Smooth muscle cell (in vitro differentiated cells): ENCODE measurements around the gene VASH2. TPM values are rescaled to one million over a fixed set of nuclear protein-coding genes. Genes with fewer than 3 reads are reported as not detected.

Experiments
- DNase-seq: peaks from one replicate; lab custom pipeline; 2025; ENCODE audit not compliant: unreplicated experiment; lab: John Stamatoyannopoulos, UW
- H2AFZ ChIP-seq: fragments of 200-600 bp; sonication (generic); 2 replicates; pipeline ENCODE4 v1.6.0; 2016; ENCODE audit warnings: antibody characterized with exemption, low read depth, mild to moderate bottlenecking
- H3F3A ChIP-seq: fragments of 200-600 bp; sonication (generic); 2 replicates; pipeline ENCODE4 v1.6.0; 2017; ENCODE audit warnings: antibody characterized with exemption, low read depth
- H3K27ac ChIP-seq: fragments of 200-600 bp; sonication (generic); 2 replicates; pipeline ENCODE4 v1.5.1; 2016; ENCODE audit warnings: low read depth, mild to moderate bottlenecking
- H3K27me3 ChIP-seq: fragments of 200-600 bp; sonication (generic); 2 replicates; pipeline ENCODE4 v1.6.1; 2016; ENCODE audit warnings: low read depth, mild to moderate bottlenecking
- H3K36me3 ChIP-seq: fragments of 200-600 bp; sonication (generic); 2 replicates; pipeline ENCODE4 v1.5.1; 2016; ENCODE audit warnings: low read depth
- H3K4me1 ChIP-seq: fragments of 200-600 bp; sonication (generic); 2 replicates; pipeline ENCODE4 v1.5.1; 2016; ENCODE audit warnings: low read depth
- H3K4me2 ChIP-seq: fragments of 200-600 bp; sonication (generic); 2 replicates; pipeline ENCODE4 v1.6.0; 2016; ENCODE audit warnings: mild to moderate bottlenecking
- H3K4me3 ChIP-seq: fragments of 200-600 bp; sonication (generic); 2 replicates; pipeline ENCODE4 v1.5.1; 2016; ENCODE audit warnings: mild to moderate bottlenecking
- H3K79me2 ChIP-seq: fragments of 200-600 bp; sonication (generic); 2 replicates; pipeline ENCODE4 v1.6.0; 2016; ENCODE audit warnings: low read depth, mild to moderate bottlenecking
- H3K9ac ChIP-seq: fragments of 200-600 bp; sonication (generic); 2 replicates; pipeline ENCODE4 v1.6.0; 2016; ENCODE audit warnings: low read depth
- H3K9me3 ChIP-seq: fragments of 200-600 bp; sonication (generic); replicated peaks from 2 replicates; pipeline ENCODE4 v1.5.1; 2016; ENCODE audit warnings: low read depth
- H4K20me1 ChIP-seq: fragments of 200-600 bp; sonication (generic); 2 replicates; pipeline ENCODE4 v1.6.0; 2016; ENCODE audit warnings: low read depth
- CTCF ChIP-seq: fragments of 200-600 bp; sonication (generic); IDR thresholded peaks from 2 replicates; pipeline ENCODE4 v1.5.1; 2017; ENCODE audit warnings: borderline replicate concordance, mild to moderate bottlenecking, antibody characterized with exemption; ENCODE audit not compliant: insufficient read depth, poor library complexity, severe bottlenecking
- WGBS: methylation state at CpG from one replicate; pipeline ENCODE4 v1.1.7; 2016; ENCODE audit warnings: low lambda C conversion rate; 5-methylcytosine and 5-hydroxymethylcytosine counted together
- polyA plus RNA-seq: library from polyadenylated mRNA; unstranded; fragments of >200 nt; fragmentation: Nextera tagmentation; extraction: Ambion mirVana; gene quantifications from 2 replicates; pipeline ENCODE4 v1.2.1, GENCODE V29; 2016
- total RNA-seq: library from RNA; depleted of rRNA; stranded (reverse); fragments of >200 nt; gene quantifications from 2 replicates; pipeline ENCODE4 v1.2.3, GENCODE V29; 2014

VASH2 gene
- total and polyA plus RNA-seq, 2 experiments from 2014 or later = 6.9 to 16.0 TPM

GRCh38 chr1:212979340-212980122 is 29.2 kb downstream of the VASH2 start:
- no peaks in the 10 kb centered on the region for H3K27me3 ChIP-seq
- TF ChIP-seq CTCF = no peak
- H3K36me3 ChIP-seq = no peaks in the 10 kb centered on the region
- WGBS = 91% methylated on average over 14 of the region's 14 CpGs
- H3K4me2 ChIP-seq = no peak overlapping the region
- H3K4me3 ChIP-seq = no peak overlapping the region
- no peak for DNase-seq
- no peaks in the 10 kb centered on the region for H3F3A ChIP-seq
- no peaks in the 10 kb centered on the region for H4K20me1 ChIP-seq
- no peak overlapping the region for H3K9ac ChIP-seq
- H3K4me1 ChIP-seq = peaks cover 9% of the 10 kb centered on the region
- H3K27ac ChIP-seq = no peak overlapping the region
- no peak overlapping the region for H2AFZ ChIP-seq
- no peaks in the 10 kb centered on the region for H3K9me3 ChIP-seq
- H3K79me2 ChIP-seq = no peaks in the 10 kb centered on the region

GRCh38 chr1:212980123-212980785 is 29.9 kb downstream of the VASH2 start:
- Histone ChIP-seq H3K36me3 (no peaks in the 10 kb centered on the region), H3K4me2 (no peak overlapping the region), H3K79me2 (no peaks in the 10 kb centered on the region), H2AFZ (no peak overlapping the region), H3K4me1 (peaks cover 9% of the 10 kb centered on the region), H3K4me3 (no peak overlapping the region), H3K27me3 (no peaks in the 10 kb centered on the region), H4K20me1 (no peaks in the 10 kb centered on the region), H3K9ac (no peak overlapping the region), H3K9me3 (no peaks in the 10 kb centered on the region), H3K27ac (no peak overlapping the region), H3F3A (no peaks in the 10 kb centered on the region)
- no peak for DNase-seq
- no peak for TF ChIP-seq CTCF
- 85% methylated on average over 7 of the region's 7 CpGs for WGBS

- Histone ChIP-seq H3K27ac (no peak overlapping the region), H2AFZ (no peak overlapping the region), H4K20me1 (no peaks in the 10 kb centered on the region), H3K36me3 (no peaks in the 10 kb centered on the region), H3F3A (no peaks in the 10 kb centered on the region), H3K9me3 (no peaks in the 10 kb centered on the region), H3K4me3 (no peak overlapping the region), H3K4me1 (peaks cover 9% of the 10 kb centered on the region), H3K79me2 (no peaks in the 10 kb centered on the region), H3K27me3 (no peaks in the 10 kb centered on the region), H3K9ac (no peak overlapping the region), H3K4me2 (no peak overlapping the region)
- 86% methylated on average over 11 of the region's 11 CpGs for WGBS
- no peak for DNase-seq
- TF ChIP-seq CTCF = no peak
These were observed 30.7 kb downstream of the VASH2 start for GRCh38 chr1:212981025-212981495.
